Ishikawa (cell line): Measurements from ENCODE around the gene RFNG.

Experiments used
- CEBPB ChIP-seq: IDR thresholded peaks from 2 replicates; pipeline ENCODE4 v1.6.1; 2012
- CREB1 ChIP-seq: IDR thresholded peaks from 2 replicates; pipeline ENCODE4 v1.6.1; 2012; ENCODE audit warnings: low read depth
- EGR1 ChIP-seq: IDR thresholded peaks from 2 replicates; pipeline ENCODE4 v1.6.1; 2012
- EP300 ChIP-seq: IDR thresholded peaks from 2 replicates; pipeline ENCODE4 v1.6.1; 2012; ENCODE audit warnings: borderline replicate concordance
- FOXM1 ChIP-seq: IDR thresholded peaks from 2 replicates; pipeline ENCODE4 v1.6.1; 2012; ENCODE audit warnings: low read depth, borderline replicate concordance
- NFIC ChIP-seq: IDR thresholded peaks from 2 replicates; pipeline ENCODE4 v1.6.1; 2012
- RAD21 ChIP-seq: IDR thresholded peaks from 2 replicates; pipeline ENCODE4 v1.6.1; 2012; ENCODE audit warnings: low read depth
- REST ChIP-seq: IDR thresholded peaks from 2 replicates; pipeline ENCODE4 v1.6.1; 2012; ENCODE audit warnings: low read depth, mild to moderate bottlenecking
- TAF1 ChIP-seq: IDR thresholded peaks from 2 replicates; pipeline ENCODE4 v1.6.1; 2012; ENCODE audit warnings: low read depth, mild to moderate bottlenecking
- TCF12 ChIP-seq: IDR thresholded peaks from 2 replicates; pipeline ENCODE4 v1.6.1; 2012; ENCODE audit warnings: low read depth
- TEAD4 ChIP-seq: IDR thresholded peaks from 2 replicates; pipeline ENCODE4 v1.6.1; 2012
- YY1 ChIP-seq: IDR thresholded peaks from 2 replicates; pipeline ENCODE4 v1.6.1; 2012; ENCODE audit warnings: low read depth
- ZBTB7A ChIP-seq: IDR thresholded peaks from 2 replicates; pipeline ENCODE4 v1.6.1; 2012; ENCODE audit warnings: low read depth
- TF ChIP-seq, protein P1 (sequence below): IDR thresholded peaks from 2 replicates; pipeline ENCODE4 v1.6.1; 2012
- TF ChIP-seq, protein P2 (sequence below): IDR thresholded peaks from 2 replicates; pipeline ENCODE4 v1.6.1; 2012

Gene RFNG

DNA sequence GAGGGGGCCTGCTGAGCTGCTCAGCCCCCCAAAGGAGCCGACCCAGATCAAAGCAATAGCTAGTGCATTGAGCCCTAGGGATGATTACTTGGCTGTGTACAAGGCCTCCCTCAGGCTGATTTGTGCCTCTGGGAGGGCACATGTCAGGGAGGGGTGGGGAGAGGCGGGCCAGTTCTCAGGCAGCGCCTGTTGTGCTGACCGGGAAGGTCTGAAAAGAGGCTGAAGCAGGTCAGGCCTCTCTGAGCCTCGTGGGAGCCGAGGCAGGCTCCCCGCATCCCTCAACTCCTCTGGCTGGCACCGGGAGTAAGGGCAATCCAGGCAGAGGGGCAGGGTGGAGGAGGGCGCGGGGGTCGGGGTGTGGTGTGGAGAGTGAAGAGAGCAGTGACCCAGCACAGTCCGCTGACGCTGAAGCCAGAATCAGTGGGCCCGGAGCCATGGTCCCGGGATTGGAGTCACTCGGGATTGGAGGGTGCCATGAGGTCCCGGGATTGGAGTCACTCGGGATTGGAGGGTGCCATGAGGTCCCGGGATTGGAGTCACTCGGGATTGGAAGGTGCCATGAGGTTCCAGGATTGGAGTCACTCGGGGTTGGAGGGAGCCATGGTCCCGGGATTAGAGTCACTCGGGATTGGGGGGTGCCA is 17.1 kb downstream of the RFNG start:
- TF ChIP-seq RAD21 (no peak), REST (no peak), TAF1 (no peak)

DNA sequence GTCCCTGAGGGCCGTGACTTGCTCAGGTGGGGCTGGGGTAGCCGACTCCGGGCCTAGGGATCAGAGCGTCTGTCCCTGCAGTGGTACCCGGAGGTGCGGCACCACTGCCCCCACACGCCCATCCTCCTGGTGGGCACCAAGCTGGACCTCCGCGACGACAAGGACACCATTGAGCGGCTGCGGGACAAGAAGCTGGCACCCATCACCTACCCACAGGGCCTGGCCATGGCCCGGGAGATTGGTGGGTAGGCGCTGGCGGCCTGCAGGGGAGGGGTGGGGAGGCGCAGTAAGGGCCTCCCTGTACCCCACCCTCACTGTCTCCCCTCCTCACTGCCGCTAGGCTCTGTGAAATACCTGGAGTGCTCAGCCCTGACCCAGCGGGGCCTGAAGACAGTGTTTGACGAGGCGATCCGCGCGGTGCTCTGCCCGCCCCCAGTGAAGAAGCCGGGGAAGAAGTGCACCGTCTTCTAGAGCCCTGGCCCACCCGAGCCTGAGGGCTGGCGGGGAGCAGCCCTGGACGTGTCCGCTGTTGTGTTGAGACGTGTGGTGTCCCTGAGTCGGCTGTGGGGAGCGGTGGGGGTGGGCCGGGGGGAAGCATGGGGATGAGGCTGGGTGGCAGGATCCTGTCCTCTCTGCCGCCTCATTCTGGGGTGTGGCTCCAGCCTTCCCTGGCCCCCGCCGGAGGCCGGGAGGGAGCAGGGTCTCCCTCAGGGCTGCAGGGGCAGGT is 18.1 kb downstream of the RFNG start:
- TF ChIP-seq, protein P1, sequence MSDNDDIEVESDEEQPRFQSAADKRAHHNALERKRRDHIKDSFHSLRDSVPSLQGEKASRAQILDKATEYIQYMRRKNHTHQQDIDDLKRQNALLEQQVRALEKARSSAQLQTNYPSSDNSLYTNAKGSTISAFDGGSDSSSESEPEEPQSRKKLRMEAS: no peak
- TF ChIP-seq CREB1: no peak
- TF ChIP-seq TEAD4: no peak
- TF ChIP-seq FOXM1: no peak
- TF ChIP-seq ZBTB7A: no peak

DNA sequence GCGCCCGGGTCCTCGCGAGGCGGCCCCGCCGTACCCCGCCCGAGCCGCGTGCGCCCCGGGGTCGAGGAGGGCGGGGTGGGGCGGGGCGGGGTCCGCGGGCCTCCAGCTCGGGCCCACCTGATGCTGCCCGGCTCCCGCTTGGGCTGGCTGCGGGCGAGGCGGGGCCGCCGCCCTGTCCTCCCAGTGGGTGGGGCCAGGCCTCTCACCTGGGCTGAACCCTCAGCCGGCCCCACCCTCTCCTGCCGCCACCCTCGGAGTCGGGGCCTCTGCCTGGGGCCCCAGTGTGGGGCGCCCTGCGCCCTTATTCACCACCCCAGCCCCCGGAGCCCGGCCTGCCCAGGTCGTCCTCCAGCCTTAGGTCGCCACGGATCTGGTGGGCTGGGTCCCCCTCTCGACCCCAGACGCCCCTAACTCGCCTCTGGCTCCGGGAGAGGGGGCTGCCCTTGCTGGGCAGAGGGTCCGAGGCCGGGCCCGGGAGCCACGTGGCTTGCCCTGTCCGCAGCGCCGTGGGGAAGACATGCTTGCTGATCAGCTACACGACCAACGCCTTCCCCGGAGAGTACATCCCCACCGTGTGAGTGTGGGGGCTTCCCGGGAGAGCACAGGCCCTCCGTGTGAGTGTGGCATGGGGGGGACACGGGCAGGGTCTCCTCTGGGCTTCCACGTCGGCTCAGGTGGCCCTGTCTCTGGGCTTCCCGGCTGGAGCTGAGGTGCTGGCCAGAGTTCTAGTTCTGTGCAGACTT is 19.6 kb downstream of the RFNG start:
- TF ChIP-seq ZBTB7A: peak; percentile 59; the same call in 1 of the 2 replicates
- no peak for TF ChIP-seq RAD21
- TF ChIP-seq TCF12: no peak
- TF ChIP-seq, protein P2, sequence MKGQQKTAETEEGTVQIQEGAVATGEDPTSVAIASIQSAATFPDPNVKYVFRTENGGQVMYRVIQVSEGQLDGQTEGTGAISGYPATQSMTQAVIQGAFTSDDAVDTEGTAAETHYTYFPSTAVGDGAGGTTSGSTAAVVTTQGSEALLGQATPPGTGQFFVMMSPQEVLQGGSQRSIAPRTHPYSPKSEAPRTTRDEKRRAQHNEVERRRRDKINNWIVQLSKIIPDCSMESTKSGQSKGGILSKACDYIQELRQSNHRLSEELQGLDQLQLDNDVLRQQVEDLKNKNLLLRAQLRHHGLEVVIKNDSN: no peak

- no peak for TF ChIP-seq EP300
- peak; percentile 80 for TF ChIP-seq ZBTB7A
These were observed 20.2 kb downstream of the RFNG start, which contains the start of gene RAC3 for GRCh38 chr17:82031303-82031884. Gene RAC3 (plus strand): TSS chr17:82031678. CDS start chr17:82031762, 84 bp downstream.

DNA sequence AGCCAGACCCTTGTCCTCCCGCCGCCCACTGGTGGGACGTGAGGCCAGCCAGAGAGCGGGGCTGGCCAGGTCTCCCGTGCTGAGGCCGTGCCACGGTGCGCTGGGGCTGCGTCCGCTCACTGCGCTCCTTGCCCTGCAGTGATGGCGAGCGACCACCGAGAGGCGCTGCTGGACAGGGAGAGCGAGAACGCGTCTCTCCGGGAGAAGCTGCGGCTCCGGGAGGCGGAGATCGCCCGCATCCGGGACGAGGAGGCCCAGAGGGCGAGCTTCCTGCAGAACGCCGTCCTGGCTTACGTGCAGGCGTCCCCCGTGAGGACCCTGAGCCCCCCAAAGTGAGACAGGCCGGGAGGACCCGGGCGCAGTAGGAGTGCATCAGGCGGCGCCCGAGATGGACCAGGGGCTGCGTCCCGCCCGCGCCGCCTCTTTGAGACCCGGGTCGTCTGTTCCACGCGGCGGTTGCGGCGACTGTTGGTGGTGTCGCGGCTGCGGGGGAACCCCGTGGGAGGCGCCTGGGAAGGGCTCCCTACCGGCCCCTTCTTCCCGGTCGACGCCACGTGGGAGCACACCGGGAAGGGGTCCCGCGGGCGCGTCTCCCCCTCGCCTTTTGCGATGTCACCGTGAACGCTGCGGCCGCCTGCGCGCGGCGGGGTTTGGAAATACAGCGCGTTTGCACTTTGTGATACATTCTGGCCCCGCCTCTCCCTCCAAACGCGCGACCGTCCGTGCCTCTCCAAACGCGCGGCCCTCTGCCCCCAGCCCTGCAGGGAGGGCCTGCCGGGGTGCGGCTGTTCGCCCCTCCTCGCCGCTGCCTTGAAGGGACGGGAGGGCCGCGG is 20.9 kb downstream of the RFNG start:
- TF ChIP-seq RAD21 (peak; percentile 77), TEAD4 (no peak), FOXM1 (no peak), TAF1 (0 out of 2 replicates have a peak, but pooled peaks have one; percentile 0), TCF12 (no peak)
- TF ChIP-seq, protein P1: no peak

- no peak for TF ChIP-seq NFIC
- no peak for TF ChIP-seq CREB1
- no peak for TF ChIP-seq ZBTB7A
- TF ChIP-seq EGR1: no peak
- no peak for TF ChIP-seq YY1
- TF ChIP-seq, protein P1: no peak
- no peak for TF ChIP-seq REST
- TF ChIP-seq, protein P2: no peak
- no peak for TF ChIP-seq FOXM1
- no peak for TF ChIP-seq CEBPB
- TF ChIP-seq RAD21: no peak
- TF ChIP-seq TCF12: no peak
- no peak for TF ChIP-seq TAF1
- TF ChIP-seq TEAD4: no peak
- TF ChIP-seq EP300: no peak
These were observed 21.6 kb downstream of the RFNG start for GRCh38 chr17:82029990-82030469.
